Astrocyte (in vitro differentiated cells and primary cell): ENCODE results near the gene PPP6R2. TPM values are rescaled to one million over a fixed set of nuclear protein-coding genes. Genes with fewer than 3 reads are reported as not detected.

Experiments
- DNase-seq: peaks from one replicate; pipeline ENCODE4 v3.0.0-alpha.2; 2010; ENCODE audit warnings: low read depth
- FAIRE-seq: peaks from 2 replicates; lab custom pipeline; 2011; peaks lifted over from hg19 to GRCh38; lab: Jason Lieb, UNC
- H2AFZ ChIP-seq: 2 replicates; pipeline ENCODE4 v1.6.0; 2012; ENCODE audit warnings: low read depth, low read length, inconsistent platforms
- H3K27ac ChIP-seq: 2 replicates; pipeline ENCODE4 v1.5.1; 2011; ENCODE audit warnings: low read depth, low read length, inconsistent platforms
- H3K27me3 ChIP-seq: 2 replicates; pipeline ENCODE4 v1.6.0; 2011; ENCODE audit warnings: low read length, inconsistent platforms; ENCODE audit not compliant: insufficient read depth
- H3K36me3 ChIP-seq: 2 replicates; pipeline ENCODE4 v1.5.1; 2011; ENCODE audit warnings: low read length, inconsistent platforms; ENCODE audit not compliant: insufficient read depth
- H3K4me1 ChIP-seq: 2 replicates; pipeline ENCODE4 v1.5.1; 2011; ENCODE audit warnings: low read length, inconsistent platforms; ENCODE audit not compliant: insufficient read depth
- H3K4me2 ChIP-seq: 2 replicates; pipeline ENCODE4 v1.6.0; 2012; ENCODE audit warnings: low read length, inconsistent platforms
- H3K4me3 ChIP-seq: 2 replicates; pipeline ENCODE4 v1.5.1; 2011; ENCODE audit warnings: low read depth, mild to moderate bottlenecking, low read length, inconsistent platforms; ENCODE audit not compliant: insufficient read depth
- H3K79me2 ChIP-seq: 2 replicates; pipeline ENCODE4 v1.6.0; 2012; ENCODE audit warnings: mild to moderate bottlenecking, low read length, inconsistent platforms; ENCODE audit not compliant: insufficient read depth
- H3K9ac ChIP-seq: 2 replicates; pipeline ENCODE4 v1.6.0; 2012; ENCODE audit warnings: mild to moderate bottlenecking, low read length, inconsistent platforms
- H3K9me3 ChIP-seq: 2 replicates; pipeline ENCODE4 v1.5.1; 2012; ENCODE audit warnings: low read depth, mild to moderate bottlenecking, low read length, inconsistent platforms; ENCODE audit not compliant: insufficient read depth
- H4K20me1 ChIP-seq: 2 replicates; pipeline ENCODE4 v1.6.0; 2012; ENCODE audit warnings: low read length, inconsistent platforms; ENCODE audit not compliant: insufficient read depth
- H3K27ac Mint-ChIP-seq: one replicate; pipeline ENCODE4 v1.8.0; 2021; ENCODE audit warnings: mild to moderate bottlenecking, mixed read lengths; ENCODE audit not compliant: unreplicated experiment
- H3K27me3 Mint-ChIP-seq: one replicate; pipeline ENCODE4 v1.8.0; 2021; ENCODE audit warnings: low read depth, mixed read lengths; ENCODE audit not compliant: unreplicated experiment
- H3K36me3 Mint-ChIP-seq: one replicate; pipeline ENCODE4 v1.8.0; 2021; ENCODE audit warnings: low read depth, mixed read lengths; ENCODE audit not compliant: unreplicated experiment
- H3K4me1 Mint-ChIP-seq: one replicate; pipeline ENCODE4 v1.8.0; 2021; ENCODE audit warnings: low read depth, mixed read lengths; ENCODE audit not compliant: unreplicated experiment
- H3K4me3 Mint-ChIP-seq: one replicate; pipeline ENCODE4 v1.8.0; 2021; ENCODE audit warnings: mild to moderate bottlenecking, moderate library complexity, mixed read lengths; ENCODE audit not compliant: unreplicated experiment
- H3K9me3 Mint-ChIP-seq: one replicate; pipeline ENCODE4 v1.8.0; 2021; ENCODE audit warnings: mild to moderate bottlenecking, mixed read lengths; ENCODE audit not compliant: unreplicated experiment
- EZH2 ChIP-seq: IDR thresholded peaks from 2 replicates; pipeline ENCODE4 v1.6.1; 2012; ENCODE audit warnings: mild to moderate bottlenecking, low read length, inconsistent platforms; ENCODE audit not compliant: insufficient read depth
- total RNA-seq: library from RNA; stranded (reverse); gene quantifications from 2 replicates; pipeline ENCODE4 v1.2.1, GENCODE V29; 2021
- TF ChIP-seq, protein P1 (sequence below): IDR thresholded peaks from 2 replicates; pipeline ENCODE4 v1.5.1; 2011; ENCODE audit warnings: low read depth, mild to moderate bottlenecking, inconsistent platforms, low read length, moderate library complexity; ENCODE audit not compliant: insufficient read depth

Gene PPP6R2
- total RNA-seq, 1 donor from 2014 or later, result 48.3 TPM

DNA sequence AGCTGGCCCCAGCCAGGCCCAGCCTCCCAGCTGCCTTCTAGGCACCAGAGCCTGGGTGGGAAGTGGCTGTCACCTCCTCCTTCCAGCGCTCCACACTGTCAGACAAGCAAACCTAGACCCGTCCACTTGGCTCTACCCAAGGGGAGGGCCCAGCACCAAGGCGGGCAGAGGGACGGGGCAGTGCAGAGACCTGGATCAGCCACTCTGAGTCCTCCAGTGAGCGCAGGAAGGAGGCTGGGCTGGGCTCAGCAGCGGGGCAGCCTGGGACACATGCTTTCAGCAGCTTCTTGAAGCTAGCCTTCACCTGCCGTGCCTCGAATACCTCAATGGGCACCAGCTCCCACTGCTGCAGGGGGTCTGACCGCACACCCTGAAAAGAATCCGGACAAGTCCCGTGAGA, 112.9 kb downstream of the PPP6R2 start:
- DNase-seq, result no peak
- Histone ChIP-seq H3K4me3 (no peak overlapping the region), H2AFZ (no peak overlapping the region), H3K27me3 (no peaks in the 10 kb centered on the region), H4K20me1 (no peaks in the 10 kb centered on the region), H3K36me3 (peaks cover 8% of the 10 kb centered on the region), H3K4me1 (no peaks in the 10 kb centered on the region), H3K9me3 (no peaks in the 10 kb centered on the region), H3K9ac (no peak overlapping the region), H3K79me2 (no peaks in the 10 kb centered on the region), H3K4me2 (no peak overlapping the region), H3K27ac (no peak overlapping the region)
- Mint-ChIP-seq H3K9me3 (no peaks in the 10 kb centered on the region), H3K4me3 (no peak overlapping the region), H3K4me1 (no peaks in the 10 kb centered on the region), H3K36me3 (peaks cover 13% of the 10 kb centered on the region), H3K27ac (no peak overlapping the region), H3K27me3 (no peaks in the 10 kb centered on the region)
- FAIRE-seq, result no peak
- TF ChIP-seq, protein P1, sequence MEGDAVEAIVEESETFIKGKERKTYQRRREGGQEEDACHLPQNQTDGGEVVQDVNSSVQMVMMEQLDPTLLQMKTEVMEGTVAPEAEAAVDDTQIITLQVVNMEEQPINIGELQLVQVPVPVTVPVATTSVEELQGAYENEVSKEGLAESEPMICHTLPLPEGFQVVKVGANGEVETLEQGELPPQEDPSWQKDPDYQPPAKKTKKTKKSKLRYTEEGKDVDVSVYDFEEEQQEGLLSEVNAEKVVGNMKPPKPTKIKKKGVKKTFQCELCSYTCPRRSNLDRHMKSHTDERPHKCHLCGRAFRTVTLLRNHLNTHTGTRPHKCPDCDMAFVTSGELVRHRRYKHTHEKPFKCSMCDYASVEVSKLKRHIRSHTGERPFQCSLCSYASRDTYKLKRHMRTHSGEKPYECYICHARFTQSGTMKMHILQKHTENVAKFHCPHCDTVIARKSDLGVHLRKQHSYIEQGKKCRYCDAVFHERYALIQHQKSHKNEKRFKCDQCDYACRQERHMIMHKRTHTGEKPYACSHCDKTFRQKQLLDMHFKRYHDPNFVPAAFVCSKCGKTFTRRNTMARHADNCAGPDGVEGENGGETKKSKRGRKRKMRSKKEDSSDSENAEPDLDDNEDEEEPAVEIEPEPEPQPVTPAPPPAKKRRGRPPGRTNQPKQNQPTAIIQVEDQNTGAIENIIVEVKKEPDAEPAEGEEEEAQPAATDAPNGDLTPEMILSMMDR, result no peak
- no peak for TF ChIP-seq EZH2

DNA sequence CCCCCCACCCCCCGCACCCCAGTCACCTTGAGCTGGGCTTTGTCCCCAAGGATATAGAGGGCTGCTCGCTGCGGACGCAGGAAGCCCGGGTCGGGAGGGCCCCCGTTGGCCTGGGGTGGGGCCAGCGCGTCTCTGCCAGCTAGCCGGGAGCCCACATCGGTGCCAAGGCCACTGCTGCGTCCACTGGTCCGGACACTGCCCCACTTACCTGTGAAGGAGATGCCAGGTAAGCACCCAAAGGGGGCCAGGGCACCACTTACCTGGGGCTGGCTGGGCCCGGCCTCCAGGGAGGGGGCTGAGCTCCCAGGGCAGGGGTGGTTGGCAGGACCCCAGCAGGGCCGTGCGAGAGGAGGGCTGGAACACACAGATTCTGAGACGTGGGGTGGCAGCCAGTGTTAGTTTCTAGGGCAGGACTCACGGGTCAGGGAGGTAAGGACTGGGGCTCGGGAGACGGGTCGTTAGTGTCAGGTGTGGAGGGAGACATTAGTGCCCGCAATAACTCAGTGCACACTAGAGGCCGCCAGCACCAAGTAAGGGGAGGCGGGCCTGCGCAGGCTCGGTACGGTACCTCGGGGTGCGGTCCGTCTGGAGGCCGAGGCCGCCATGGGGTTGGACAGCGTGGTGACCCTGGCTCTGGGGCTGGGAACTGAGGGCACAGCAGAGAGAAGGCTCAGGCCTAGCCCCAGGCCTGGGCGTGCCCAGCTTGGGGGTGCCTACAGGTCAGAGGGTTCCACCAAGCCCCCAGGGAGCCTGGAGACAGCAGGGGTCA, 113.5 kb downstream of the PPP6R2 start:
- Histone ChIP-seq H3K79me2 (no peaks in the 10 kb centered on the region), H4K20me1 (no peaks in the 10 kb centered on the region), H3K27ac (no peak overlapping the region), H3K27me3 (no peaks in the 10 kb centered on the region), H3K4me2 (no peak overlapping the region), H3K9me3 (no peaks in the 10 kb centered on the region), H3K4me1 (no peaks in the 10 kb centered on the region), H3K4me3 (no peak overlapping the region), H3K9ac (no peak overlapping the region), H3K36me3 (peaks cover 8% of the 10 kb centered on the region), H2AFZ (no peak overlapping the region)
- H3K36me3 Mint-ChIP-seq, result peaks cover 13% of the 10 kb centered on the region
- H3K27me3 Mint-ChIP-seq, result no peaks in the 10 kb centered on the region
- TF ChIP-seq EZH2, result no peak
- TF ChIP-seq, protein P1, result no peak
- H3K4me3 Mint-ChIP-seq, result no peak overlapping the region
- no peak for FAIRE-seq
- H3K9me3 Mint-ChIP-seq, result no peaks in the 10 kb centered on the region
- H3K4me1 Mint-ChIP-seq, result no peaks in the 10 kb centered on the region
- DNase-seq, result no peak
- H3K27ac Mint-ChIP-seq, result no peak overlapping the region

DNA sequence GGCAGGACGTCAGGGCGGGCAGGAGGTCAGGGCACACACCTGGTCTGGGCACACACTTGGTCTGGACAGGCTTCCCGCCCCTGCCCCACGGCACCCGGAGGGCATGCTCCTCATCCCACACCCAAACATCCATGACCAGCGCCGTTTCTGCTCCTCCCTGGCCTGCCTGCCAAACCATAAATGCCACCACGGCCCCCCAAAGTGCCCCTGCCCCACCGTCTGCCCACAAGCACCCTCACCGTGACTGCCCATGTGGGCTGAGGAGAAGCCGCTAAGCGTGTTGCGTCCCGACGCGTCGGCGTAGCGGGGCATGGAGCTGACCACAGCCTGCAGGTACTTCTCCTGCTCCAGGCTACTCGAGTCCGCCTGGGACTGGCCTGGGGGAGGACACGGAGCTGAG, 115.9 kb downstream of the PPP6R2 start:
- DNase-seq, result no peak
- TF ChIP-seq EZH2, result no peak
- peaks cover 10% of the 10 kb centered on the region for H3K36me3 ChIP-seq

More for the DNA sequence above, 115.9 kb downstream of the PPP6R2 start:
- Histone ChIP-seq H2AFZ (no peak overlapping the region), H3K4me2 (no peak overlapping the region), H3K4me3 (no peak overlapping the region), H3K79me2 (no peaks in the 10 kb centered on the region), H3K9ac (no peak overlapping the region), H3K9me3 (no peaks in the 10 kb centered on the region), H4K20me1 (peaks cover 9% of the 10 kb centered on the region), H3K27me3 (no peaks in the 10 kb centered on the region), H3K4me1 (no peaks in the 10 kb centered on the region), H3K27ac (no peak overlapping the region)
- no peak for FAIRE-seq
- H3K4me3 Mint-ChIP-seq, result no peak overlapping the region
- no peak overlapping the region for H3K27ac Mint-ChIP-seq
- H3K27me3 Mint-ChIP-seq, result no peaks in the 10 kb centered on the region
- H3K36me3 Mint-ChIP-seq, result peaks cover 13% of the 10 kb centered on the region
- no peaks in the 10 kb centered on the region for H3K9me3 Mint-ChIP-seq
- H3K4me1 Mint-ChIP-seq, result no peaks in the 10 kb centered on the region
